Esophagus muscularis mucosa (tissue), 4 donors: ENCODE measurements around the gene CLDN9. TPM values are rescaled to one million over a fixed set of nuclear protein-coding genes. Genes with fewer than 3 reads are reported as not detected.

Source experiments
- DNase-seq: peaks from one replicate; pipeline ENCODE4 v3.0.0-alpha.2; 2017; ENCODE audit errors: extremely low spot score
- H3K27ac ChIP-seq, 4 donors: fragments of 200-600 bp; sonication (generic); replicated peaks in 1 of 4; 1 replicate in 3 of 4; 2 replicates in 1 of 4; pipeline ENCODE4 v1.5.1; 2016 to 2019; ENCODE audit warnings: mild to moderate bottlenecking in 1 of 4
- H3K27me3 ChIP-seq, 4 donors: fragments of 200-600 bp; sonication (generic); one replicate each; pipeline versions ENCODE4 v1.5.1 to v1.6.0; 2016 to 2019
- H3K36me3 ChIP-seq, 4 donors: fragments of 200-600 bp; sonication (generic); one replicate each; pipeline ENCODE4 v1.5.1; 2016 to 2019
- H3K4me1 ChIP-seq, 4 donors: fragments of 200-600 bp; sonication (generic); one replicate each; pipeline ENCODE4 v1.5.1; 2016 to 2019
- H3K4me3 ChIP-seq, 4 donors: fragments of 200-600 bp; sonication (generic); 1 replicate in 2 of 4; 2 replicates in 2 of 4; pipeline ENCODE4 v1.5.1; 2016 to 2019; ENCODE audit warnings: mild to moderate bottlenecking in 4 of 4, moderate library complexity in 1 of 4
- H3K9me3 ChIP-seq, 4 donors: fragments of 200-600 bp; sonication (generic); 1 replicate in 3 of 4; 2 replicates in 1 of 4; pipeline ENCODE4 v1.5.1; 2016 to 2019
- EP300 ChIP-seq: sonication (generic); formaldehyde crosslinking; IDR thresholded peaks from one replicate; pipeline ENCODE4 v1.6.1; 2017; ENCODE audit warnings: antibody characterized with exemption
- POLR2A ChIP-seq: fragments of 450-650 bp; IDR thresholded peaks from one replicate; pipeline ENCODE4 v1.6.1; 2017; ENCODE audit warnings: antibody characterized with exemption, moderate library complexity, mild to moderate bottlenecking, low read depth
- POLR2AphosphoS5 ChIP-seq, 2 donors: sonication (generic); formaldehyde crosslinking; IDR thresholded peaks; one replicate each; pipeline ENCODE4 v1.6.1; 2017; ENCODE audit warnings: antibody characterized with exemption in 2 of 2
- WGBS: methylation state at CpG from one replicate; pipeline ENCODE4 v1.1.5; 2018; 5-methylcytosine and 5-hydroxymethylcytosine counted together
- intact Hi-C: fragments of 100-400 bp; cut with DNase I; formaldehyde crosslinking; loops from one replicate; pipeline ENCODE4 v1.15.1; 2023
- total RNA-seq, 4 donors: library from RNA; depleted of rRNA; stranded (reverse); fragments of >200 nt; gene quantifications; one replicate each; pipeline versions ENCODE4 v1.1.0 to v1.2.1, GENCODE V29; 2016
- TF ChIP-seq, protein P1 (sequence below), 3 experiments: fragments of 200-600 bp in 2 of 3; fragments of 450-650 bp in 1 of 3; sonication (generic) in 2 of 3; IDR thresholded peaks; one replicate each; pipeline ENCODE4 v1.5.1; 2017 to 2019; ENCODE audit warnings: antibody characterized with exemption in 3 of 3, mild to moderate bottlenecking in 2 of 3, moderate library complexity in 1 of 3

The CLDN9 gene
- total RNA-seq, 4 donors from 2014 or later: 0.17 to 0.42 (median 0.32) TPM; not detected in 1

DNA sequence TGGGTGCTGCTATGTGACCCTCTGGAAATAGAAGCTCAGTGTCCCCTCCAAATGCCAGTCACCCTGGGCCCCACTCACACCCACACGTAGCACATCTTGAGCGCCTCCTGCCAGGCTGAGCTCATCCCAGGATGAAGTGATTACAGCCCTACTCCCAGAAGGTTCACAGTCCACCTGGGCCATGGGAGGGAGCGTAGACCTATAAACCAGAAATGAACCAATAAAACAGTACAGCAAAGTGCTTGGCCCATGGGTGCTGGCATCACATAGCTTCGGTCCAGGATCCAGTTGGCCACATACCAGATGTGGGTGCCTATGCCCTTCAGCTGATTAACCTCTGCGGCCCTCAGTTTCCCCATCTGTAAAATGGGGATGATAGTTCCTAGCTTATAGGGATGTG, 26.2 kb downstream of the CLDN9 start:
- H3K27me3 ChIP-seq: peaks cover 0 to 98% (median 49%) of the 10 kb centered on the region in 4 donors

DNA sequence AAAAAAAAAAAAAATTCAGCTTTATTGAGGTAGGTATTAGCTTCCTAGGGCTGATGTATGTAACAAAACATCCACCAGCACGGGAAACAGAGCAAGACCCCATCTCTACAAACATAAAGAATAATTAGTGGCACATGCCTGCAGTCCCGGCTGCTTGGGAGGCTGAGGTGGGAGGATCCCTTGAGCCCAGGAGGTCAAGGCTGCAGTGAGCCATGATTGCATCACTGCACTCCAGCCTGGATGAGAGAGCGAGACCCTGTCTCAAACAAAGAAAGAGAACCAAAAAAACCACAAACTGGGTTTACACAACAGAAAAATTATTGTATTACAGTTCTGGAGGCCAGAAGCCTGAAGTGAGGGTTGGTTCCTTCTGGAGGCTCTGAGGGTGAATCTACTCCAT, 29.7 kb downstream of the CLDN9 start:
- Histone ChIP-seq H3K36me3 (no peaks in the 10 kb centered on the region), H3K27ac (no peak overlapping the region), H3K4me3 (no peak overlapping the region), H3K27me3 (peaks cover 6 to 98% (median 56%) of the 10 kb centered on the region in 4 donors), H3K4me1 (peaks cover 20 to 25% (median 23%) of the 10 kb centered on the region in 4 donors), H3K9me3 (no peaks in the 10 kb centered on the region)
- no peak for DNase-seq
- WGBS: 81% methylated on average over 3 of the region's 3 CpGs
- no peak for TF ChIP-seq EP300
- TF ChIP-seq, protein P1, sequence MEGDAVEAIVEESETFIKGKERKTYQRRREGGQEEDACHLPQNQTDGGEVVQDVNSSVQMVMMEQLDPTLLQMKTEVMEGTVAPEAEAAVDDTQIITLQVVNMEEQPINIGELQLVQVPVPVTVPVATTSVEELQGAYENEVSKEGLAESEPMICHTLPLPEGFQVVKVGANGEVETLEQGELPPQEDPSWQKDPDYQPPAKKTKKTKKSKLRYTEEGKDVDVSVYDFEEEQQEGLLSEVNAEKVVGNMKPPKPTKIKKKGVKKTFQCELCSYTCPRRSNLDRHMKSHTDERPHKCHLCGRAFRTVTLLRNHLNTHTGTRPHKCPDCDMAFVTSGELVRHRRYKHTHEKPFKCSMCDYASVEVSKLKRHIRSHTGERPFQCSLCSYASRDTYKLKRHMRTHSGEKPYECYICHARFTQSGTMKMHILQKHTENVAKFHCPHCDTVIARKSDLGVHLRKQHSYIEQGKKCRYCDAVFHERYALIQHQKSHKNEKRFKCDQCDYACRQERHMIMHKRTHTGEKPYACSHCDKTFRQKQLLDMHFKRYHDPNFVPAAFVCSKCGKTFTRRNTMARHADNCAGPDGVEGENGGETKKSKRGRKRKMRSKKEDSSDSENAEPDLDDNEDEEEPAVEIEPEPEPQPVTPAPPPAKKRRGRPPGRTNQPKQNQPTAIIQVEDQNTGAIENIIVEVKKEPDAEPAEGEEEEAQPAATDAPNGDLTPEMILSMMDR (IDR thresholded peaks at IDR 0.05): no peak
- TF ChIP-seq POLR2AphosphoS5 (IDR thresholded peaks at IDR 0.05): no peak
- no peak for TF ChIP-seq POLR2A
- intact Hi-C loops: no loop called here

More for the DNA sequence above, 26.2 kb downstream of the CLDN9 start:
- DNase-seq: no peak
- H3K4me1 ChIP-seq: peaks cover 7 to 13% (median 10%) of the 10 kb centered on the region in 4 donors
- no peaks in the 10 kb centered on the region for H3K9me3 ChIP-seq
- 87% methylated on average over 5 of the region's 5 CpGs for WGBS
- H3K4me3 ChIP-seq: no peak overlapping the region
- no peaks in the 10 kb centered on the region for H3K36me3 ChIP-seq
- TF ChIP-seq EP300: no peak
- TF ChIP-seq, protein P1 (IDR thresholded peaks at IDR 0.05): no peak
- TF ChIP-seq POLR2A: no peak
- TF ChIP-seq POLR2AphosphoS5 (IDR thresholded peaks at IDR 0.05): no peak
- intact Hi-C loops: no loop called here
- H3K27ac ChIP-seq: no peak overlapping the region

DNA sequence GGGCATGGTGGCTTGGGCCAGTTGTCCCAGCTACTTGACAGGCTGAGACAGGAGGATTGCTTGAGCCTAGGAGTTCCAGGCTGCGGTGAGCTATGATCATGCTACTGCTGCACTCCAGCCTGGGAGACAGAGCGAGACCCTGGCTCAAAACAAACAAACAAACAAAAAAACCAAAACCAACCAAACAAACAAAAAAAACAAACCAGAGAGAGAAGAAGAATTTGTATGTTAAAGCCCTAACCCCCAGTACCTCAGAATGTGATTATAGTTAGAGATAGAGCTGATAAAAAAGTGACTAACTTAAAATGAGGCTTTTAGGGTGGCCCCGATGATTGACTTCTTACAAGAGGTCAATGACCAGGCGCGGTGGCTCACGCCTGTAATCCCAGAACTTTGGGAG, 32.0 kb downstream of the CLDN9 start:
- no peak overlapping the region for H3K27ac ChIP-seq
- TF ChIP-seq POLR2A: no peak
- H3K27me3 ChIP-seq: peaks cover 6 to 98% (median 57%) of the 10 kb centered on the region in 4 donors
- H3K4me3 ChIP-seq: peak overlapping the region in 1 of 4 donors; percentile 53
- no peaks in the 10 kb centered on the region for H3K36me3 ChIP-seq
- no peak for DNase-seq
- H3K9me3 ChIP-seq: no peaks in the 10 kb centered on the region
- H3K4me1 ChIP-seq: peaks cover 20 to 25% (median 23%) of the 10 kb centered on the region in 4 donors
- intact Hi-C loops: no loop called here
- 90% methylated on average over 6 of the region's 6 CpGs for WGBS

DNA sequence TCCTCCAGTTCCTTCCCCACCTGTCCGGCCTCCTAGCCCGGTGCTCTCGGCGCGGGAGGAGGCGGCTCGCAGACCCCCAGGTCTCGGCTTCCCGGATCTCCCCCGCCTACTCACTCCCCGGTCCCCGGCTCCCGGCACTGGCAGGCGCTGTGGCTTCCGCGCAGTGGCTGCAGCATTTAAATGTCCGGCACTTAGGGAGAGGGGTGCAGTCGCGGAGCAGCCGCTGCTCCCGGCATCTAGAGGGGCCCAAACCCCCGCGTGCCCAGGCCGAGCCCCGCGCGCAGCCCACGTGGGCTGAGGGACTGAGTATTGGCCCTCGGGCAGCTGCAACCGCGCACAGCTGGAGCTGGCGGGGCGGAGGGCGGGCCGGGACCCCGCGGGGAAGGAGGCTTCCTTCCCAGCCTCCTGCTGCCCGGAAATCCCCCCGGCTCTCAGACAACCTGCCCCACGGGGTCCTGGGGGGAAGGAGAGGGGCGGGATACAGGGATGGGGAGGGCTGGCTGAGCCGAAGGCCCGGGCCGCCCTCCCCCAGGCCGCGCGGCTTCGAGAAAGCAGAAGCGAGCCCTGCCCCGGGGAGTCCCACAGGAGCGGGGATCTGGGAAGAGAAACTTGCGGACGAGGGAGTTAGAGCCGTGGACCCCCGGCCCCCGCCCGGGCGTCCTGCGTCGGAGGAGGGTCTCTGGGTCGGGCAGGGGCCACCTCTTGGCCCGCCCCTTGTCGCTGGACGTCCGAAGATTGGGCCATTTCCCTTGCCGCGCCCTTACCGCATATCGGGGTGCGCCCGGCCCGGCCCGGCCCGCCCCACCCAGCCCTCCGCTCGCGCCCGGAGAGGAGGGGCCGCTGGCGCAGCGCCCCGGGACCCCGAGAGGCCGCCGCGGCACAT, 33.3 kb downstream of the CLDN9 start, which contains the start of gene MMP25:
Gene MMP25, plus strand, starts transcription at position 804 of the 883 bp plus-strand sequence. CDS start 357 bp downstream, outside the sequence.
- DNase-seq: no peak
- WGBS: under 1% methylated on average over 34 of the region's 86 CpGs
- H3K27ac ChIP-seq: no peak within 1 kb of the TSS
- H3K36me3 ChIP-seq: no peaks in the 10 kb centered on the region
- TF ChIP-seq POLR2AphosphoS5 (IDR thresholded peaks at IDR 0.05): no peak
- TF ChIP-seq, protein P1 (IDR thresholded peaks at IDR 0.05): no peak
- no peak for TF ChIP-seq POLR2A
- TF ChIP-seq EP300: no peak
- H3K4me1 ChIP-seq: peaks cover 20 to 25% (median 23%) of the 10 kb centered on the region in 4 donors
- peak within 1 kb of the TSS; percentile 48 to 60 (median 54) for H3K4me3 ChIP-seq
- intact Hi-C loops: no loop called here
- peaks cover 6 to 97% (median 55%) of the 10 kb centered on the region in 4 donors for H3K27me3 ChIP-seq
- no peaks in the 10 kb centered on the region for H3K9me3 ChIP-seq

DNA sequence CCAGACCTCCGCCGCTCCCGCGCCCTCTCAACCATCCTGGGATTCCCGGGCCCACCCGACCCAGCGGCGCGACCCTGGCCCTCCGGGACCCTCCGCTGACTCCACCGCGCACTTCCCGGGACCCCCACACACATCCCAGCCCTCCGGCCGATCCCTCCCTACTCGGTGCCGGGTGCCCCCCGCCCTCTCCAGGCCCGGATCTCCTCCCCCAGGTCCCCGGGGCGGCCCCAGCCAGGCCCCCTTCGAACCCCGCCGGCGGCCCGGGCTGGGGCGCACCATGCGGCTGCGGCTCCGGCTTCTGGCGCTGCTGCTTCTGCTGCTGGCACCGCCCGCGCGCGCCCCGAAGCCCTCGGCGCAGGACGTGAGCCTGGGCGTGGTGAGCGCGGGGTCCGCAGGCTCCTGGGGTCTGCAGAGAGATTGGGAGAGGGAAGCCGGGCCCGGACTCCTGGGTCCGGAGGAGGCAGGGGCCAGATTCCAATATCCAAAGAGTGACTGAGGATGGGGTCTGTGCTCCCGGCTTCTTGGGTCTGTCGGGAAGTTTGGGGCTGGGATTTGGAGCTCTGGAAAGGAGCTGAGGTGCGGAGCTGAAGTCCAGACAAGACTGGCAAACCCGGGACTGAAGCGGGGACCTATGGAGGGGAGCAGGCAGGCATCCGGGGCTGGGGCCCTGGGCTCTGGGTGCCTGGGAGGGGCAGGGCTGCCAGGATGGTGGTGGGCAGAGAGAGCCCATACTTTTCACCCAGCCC, 34.1 kb downstream of the CLDN9 start:
- H3K9me3 ChIP-seq: no peaks in the 10 kb centered on the region
- H3K36me3 ChIP-seq: no peaks in the 10 kb centered on the region
- H3K4me3 ChIP-seq: peak overlapping the region; percentile 48 to 60 (median 54)
- H3K4me1 ChIP-seq: peaks cover 20 to 25% (median 23%) of the 10 kb centered on the region in 4 donors
- 2% methylated on average over 16 of the region's 54 CpGs for WGBS
- H3K27ac ChIP-seq: no peak overlapping the region
- H3K27me3 ChIP-seq: peaks cover 6 to 98% (median 55%) of the 10 kb centered on the region in 4 donors
- TF ChIP-seq, protein P1 (IDR thresholded peaks at IDR 0.05): no peak
- no peak for DNase-seq
- intact Hi-C loops: no loop called here
